GM12891 (cell line): ENCODE results near the gene ERICH6B.

Source experiments
- POLR2A ChIP-seq: IDR thresholded peaks from 2 replicates; pipeline ENCODE4 v1.6.1; 2011; ENCODE audit warnings: low read depth, low read length, control low read depth
- POLR2AphosphoS5 ChIP-seq: IDR thresholded peaks from 2 replicates; pipeline ENCODE4 v1.6.1; 2011; ENCODE audit warnings: low read depth, low read length, control low read depth
- SPI1 ChIP-seq: IDR thresholded peaks from 2 replicates; pipeline ENCODE4 v1.6.1; 2011; ENCODE audit warnings: low read depth, low read length, control low read depth
- TAF1 ChIP-seq: IDR thresholded peaks from 2 replicates; pipeline ENCODE4 v1.6.1; 2011; ENCODE audit warnings: low read depth, low read length, control low read depth

GRCh38 chr13:45594227-45594626, 21.3 kb downstream of the ERICH6B start:
- no peak for TF ChIP-seq TAF1
- TF ChIP-seq POLR2A = no peak
- TF ChIP-seq POLR2AphosphoS5 = no peak
- no peak for TF ChIP-seq SPI1
